ENCODE measurements around the gene KRTAP10-4.
"Not testable (repeated sequence)": the region's sequence is repeated elsewhere in the genome, so short reads cannot be mapped to it uniquely, and the experiment has no call there.

KRTAP10-4 gene

DNA sequence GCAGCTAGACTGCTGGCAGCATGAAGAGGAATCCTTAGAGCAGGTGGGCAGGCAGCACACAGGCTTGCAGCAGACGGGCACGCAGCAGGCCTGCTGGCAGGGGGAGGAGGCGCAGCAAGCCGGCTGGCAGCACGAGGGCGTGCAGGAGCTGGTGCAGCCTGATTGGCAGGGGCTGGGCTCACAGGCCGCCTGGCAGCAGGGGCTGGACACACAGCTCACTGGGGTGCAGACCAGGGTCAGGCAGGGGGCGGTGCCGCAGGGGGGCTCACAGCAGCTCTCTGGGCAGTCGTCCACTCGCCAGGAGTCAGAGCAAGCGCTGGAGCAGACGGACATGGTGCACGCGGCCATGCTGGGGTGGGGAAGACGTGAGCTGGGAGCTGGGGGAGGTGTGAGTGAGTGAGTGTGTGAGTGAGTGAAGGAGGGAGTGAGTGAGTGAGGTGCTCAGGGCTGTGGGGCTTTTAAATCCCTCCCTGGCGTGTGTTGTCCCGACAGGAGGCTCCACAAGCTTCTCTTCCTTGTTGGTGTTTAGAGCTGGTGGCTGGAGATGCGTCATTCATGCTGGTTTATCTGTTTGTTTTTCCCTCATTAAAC lies 6.8 kb downstream of the KRTAP10-4 start, which contains the start of gene KRTAP10-5:
TSS of gene KRTAP10-5 (minus strand) at position 374 of the 591 bp plus-strand sequence. CDS start at position 348, 26 bp downstream.
- not testable (repeated sequence) for DNase-seq

DNA sequence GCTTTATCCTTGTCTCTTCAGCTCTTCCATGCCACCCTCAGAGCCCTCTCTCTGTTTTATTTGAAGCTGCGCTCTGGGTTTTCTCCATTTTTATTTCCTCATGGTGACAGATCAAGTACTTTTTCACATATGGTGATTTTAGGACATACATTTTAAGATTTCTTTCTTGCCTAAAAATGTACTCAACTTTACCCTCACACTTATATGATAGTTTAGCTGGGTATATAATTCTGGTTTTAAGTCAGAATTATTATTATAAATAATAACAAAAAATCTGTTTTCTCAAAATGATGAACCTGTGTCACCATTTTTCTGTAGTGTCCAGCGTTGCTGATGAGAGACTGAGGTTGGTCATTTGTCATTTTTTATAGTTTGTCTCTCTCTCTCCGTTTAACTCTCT lies 7.6 kb downstream of the KRTAP10-4 start:
- DNase-seq, result no peak

DNA sequence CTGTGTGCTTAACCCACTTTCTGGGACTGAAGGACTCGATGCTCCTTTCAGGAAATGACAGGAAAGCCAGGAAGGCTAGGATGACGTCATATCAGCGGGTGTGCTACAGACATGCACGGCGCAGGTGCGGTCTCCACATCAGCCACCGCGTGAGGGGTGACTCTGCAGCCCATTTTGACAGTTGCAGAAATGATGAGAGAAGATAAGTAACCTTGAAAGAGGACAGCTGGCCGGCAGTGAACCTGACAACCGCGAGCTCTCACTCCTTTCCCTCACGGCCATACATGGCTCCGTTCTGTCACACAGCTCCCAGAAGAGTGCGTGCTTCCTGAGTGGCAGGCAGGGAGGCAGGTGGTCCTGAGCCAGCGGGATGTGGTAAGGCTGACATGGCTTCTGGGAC lies 8.5 kb downstream of the KRTAP10-4 start:
- no peak for DNase-seq

DNA sequence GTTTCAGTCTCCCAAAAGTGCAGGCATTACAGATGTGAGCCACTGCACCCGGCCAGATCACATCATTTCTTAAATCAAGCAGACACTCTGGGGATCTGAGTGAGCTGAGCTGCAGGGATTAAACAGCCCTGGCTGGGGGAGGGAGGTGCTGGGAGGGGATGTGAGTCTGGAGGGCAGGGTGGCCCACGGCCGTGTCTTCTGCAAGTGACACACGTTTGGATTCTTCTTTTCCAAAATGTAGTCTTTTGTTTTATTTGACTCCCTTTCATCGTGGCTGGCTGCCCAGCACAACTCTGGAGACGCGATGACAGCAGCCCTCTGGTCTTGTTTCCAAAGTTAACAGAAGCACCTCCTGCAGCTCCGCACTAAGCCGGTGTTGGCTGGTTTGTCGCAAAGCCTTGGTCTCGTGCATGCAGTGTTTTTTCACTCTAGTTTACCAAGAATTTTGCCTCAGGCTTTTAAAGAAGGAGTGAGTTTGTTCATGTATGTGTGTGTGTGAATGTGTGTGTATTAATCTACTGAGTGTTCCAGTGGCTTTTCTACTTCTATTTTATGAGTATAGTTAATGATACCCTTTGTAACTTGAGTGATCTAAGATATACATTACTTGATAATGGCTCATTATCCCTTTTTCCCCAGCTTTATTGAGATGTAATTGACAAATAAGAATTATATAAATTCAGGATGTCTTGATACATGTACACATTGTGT lies 9.7 kb downstream of the KRTAP10-4 start:
- DNase-seq, result no peak

DNA sequence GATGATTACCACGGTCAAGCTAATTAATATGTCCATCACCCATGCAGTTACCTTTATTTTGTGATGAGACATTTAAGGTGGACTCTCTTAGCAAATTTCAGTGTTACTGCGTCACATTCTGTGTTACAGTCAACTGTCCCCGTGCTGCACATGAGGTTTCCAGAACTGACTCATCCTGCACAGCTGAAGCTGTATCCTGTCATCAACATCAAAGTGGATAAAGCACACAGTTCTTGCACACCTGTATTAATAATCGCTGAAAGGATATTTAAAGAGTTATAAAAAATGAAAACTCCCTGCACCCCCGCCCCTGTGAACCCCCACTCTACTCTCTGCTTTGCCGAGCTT lies 10.2 kb downstream of the KRTAP10-4 start:
- peak in 1 of 5 experiments; percentile 69 for DNase-seq

DNA sequence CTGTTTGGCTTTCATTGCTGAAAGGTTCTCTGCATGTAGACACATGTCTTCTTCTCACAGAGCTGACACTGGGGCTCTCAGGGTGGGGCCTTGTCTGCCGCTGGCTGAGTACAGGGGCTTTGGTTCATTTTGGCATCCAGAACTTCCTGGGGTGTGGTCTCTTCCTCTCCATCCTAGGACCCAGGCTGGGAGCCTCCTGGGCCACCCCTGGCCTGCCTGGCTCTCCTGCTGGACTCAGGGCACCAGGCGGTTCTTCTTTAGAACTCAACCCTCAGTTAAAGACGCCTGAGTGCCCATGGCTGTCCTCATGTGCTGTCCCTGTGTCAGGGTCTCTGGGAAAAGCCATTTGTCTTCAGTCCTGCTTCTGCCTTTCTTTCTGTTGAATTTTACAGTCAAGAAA lies 12.4 kb downstream of the KRTAP10-4 start:
- DNase-seq, result no peak

DNA sequence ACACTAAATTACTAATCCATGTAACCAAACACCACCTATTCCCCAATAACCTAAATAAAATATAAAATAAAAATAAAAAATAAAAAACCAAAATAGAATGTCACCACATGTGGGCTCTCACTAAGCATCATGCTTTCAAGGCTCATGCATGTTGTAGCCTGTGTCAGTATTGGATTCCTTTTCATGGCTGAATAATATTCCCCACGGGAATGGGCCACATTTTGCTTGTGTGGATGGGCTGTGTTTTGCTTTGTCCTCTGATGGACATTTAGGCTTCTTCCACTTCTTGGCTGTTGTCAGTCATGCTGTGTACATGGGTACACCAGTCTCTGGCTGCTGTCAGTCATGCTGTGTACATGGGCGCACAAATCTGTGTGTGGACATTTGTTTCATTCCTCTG lies 15.6 kb downstream of the KRTAP10-4 start:
- no peak for DNase-seq

DNA sequence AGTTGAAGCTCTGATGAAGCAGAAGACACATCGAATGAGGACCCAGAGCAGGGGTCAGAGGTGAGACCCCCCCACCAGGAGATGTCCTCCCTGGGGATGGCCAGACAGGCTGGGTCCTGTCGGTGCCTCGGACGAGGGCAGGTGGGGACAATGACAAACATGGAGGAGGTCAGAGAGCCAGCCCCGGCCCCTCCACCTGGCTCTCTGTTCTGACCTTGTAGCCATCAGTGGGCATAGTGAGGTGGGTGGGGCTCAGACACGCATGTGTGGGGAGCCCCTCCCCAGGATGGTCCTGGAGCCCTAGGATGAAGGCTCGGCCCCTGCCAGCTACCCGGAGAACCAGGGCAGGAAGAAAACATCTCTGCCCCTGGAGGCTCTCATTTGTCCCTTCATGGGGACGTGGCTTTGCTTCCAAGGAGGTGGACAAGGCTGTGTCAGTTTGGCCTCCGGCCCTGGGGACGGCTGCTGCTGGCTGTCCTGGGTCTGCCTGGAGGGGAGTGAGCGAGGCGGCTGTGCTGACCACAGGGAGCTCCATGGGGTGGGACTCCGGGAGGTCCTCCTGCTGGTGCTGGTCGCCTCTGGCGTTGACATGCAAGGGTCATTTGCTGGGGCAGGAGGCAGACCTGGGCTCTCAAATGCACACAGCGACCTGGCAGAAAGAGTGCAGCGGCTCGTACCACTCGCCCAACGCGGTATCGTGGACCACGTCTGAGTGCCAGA lies 16.2 kb downstream of the KRTAP10-4 start:
- no peak for DNase-seq

DNA sequence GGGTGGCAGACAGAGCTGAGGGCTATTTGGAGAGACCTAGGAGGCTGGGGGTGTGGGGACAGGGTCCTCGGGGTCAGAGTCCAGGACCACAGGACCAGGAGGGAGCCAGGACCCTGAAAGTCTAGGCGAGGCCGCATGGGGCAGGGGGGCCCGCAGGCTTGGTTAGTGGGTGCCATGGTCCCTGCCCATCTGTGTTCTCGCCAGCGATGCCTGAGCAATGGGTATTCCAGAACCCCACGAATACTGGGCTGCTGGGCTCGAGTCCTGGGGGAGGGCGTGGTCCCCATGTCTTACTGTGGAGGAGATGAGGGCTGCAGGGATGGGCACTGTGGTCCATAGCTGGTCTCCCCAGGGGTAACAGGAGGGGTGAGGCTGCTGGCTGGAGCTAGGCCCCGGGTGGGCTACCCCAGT lies 16.8 kb downstream of the KRTAP10-4 start:
- DNase-seq, result no peak

DNA sequence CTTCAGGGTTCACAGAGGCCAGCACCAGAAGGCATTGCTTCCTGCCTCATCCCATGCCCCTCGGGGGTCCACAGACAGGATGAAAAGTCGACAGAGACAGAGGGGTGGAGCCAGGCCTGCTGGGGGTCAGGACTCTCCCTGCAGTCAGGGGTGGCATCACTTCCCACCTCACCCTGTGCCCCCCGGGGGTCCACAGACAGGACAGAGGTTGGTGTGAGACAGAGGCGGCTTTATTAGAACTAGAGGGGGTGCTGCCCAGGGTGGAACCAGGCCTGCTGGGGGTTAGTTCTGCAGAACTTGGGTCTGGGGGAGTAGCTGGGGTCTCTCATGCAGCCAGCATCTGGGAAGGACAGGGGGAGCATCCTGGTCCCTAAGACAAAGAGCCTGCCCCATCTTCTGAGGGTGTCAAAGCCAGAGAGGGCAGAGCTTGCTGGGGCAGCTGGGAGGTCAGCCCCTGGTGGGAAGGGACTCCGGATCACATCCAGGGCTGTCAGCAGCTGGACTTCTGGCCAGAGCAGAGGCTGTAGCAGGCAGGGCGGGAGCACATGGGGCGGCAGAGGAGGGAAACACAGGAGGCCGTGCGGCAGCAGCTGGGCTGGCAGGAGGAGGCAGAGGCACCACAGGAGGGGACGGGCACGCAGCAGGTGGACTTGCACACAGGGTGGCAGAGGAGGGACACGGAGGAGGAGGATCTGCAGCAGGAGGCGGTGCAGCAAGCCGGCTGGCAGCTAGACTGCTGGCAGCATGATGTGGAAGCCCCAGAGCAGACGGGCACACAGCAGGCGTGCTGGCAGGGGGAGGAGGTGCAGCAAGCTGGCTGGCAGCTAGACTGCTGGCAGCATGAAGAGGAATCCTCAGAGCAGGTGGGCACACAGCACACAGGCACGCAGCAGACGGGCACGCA lies 17.6 kb downstream of the KRTAP10-4 start:
- not testable (repeated sequence) for DNase-seq

DNA sequence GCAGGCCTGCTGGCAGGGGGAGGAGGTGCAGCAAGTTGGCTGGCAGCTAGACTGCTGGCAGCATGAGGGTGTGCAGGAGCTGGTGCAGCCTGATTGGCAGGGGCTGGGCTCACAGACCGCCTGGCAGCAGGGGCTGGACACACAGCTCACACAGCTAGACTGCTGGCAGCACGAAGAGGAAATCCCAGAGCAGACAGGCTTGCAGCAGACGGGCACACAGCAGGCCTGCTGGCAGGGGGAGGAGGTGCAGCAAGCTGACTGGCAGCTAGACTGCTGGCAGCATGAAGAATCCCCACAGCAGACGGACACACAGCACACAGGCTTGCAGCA lies 18.2 kb downstream of the KRTAP10-4 start:
- DNase-seq, result not testable (repeated sequence)

DNA sequence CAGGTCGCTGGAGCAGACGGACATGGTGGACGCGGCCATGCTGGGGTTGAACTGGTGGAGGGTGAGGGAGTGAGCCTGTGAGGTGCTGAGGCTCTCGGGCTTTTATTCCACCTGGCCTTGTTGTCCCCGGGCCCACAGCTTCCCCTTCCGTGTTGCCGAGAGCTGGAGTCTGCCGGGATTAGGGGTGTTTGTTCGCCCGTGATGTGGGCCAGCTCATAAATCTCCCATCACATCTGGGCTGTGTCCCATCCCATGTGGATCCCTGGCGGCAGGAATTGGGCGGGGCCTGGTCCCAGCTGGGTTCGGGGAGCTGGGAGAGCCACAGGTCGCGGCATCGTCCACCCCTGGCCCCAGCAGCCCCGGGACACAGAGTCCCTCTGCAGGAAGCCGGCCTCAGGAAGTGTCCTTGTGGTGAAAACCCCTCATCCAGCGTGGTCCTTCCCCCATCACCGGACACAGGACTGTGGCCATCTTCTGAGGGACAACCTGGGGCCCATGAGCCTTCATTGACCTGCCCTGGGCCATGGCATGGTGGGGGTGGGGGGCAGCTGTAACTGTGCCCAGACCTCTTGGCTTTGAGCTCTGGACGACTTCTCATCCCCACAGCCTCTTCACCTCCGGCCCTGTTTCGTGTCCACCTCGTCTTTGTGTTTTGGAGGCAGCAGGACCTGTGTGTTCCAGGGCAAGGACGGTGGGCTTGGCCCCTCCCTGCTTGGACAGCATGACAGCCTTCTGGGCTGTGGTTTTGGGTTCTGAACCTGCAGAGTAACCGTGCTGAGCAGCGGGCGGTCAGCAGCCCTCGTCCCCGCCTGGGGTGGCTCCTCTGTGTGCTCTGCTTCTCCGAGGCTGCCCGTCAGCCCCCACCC lies 19.1 kb downstream of the KRTAP10-4 start, which contains the start of gene KRTAP10-6:
TSS of gene KRTAP10-6 (minus strand) at position 60 of the 866 bp plus-strand sequence. CDS start at position 39, 21 bp downstream.
- no peak for DNase-seq

DNA sequence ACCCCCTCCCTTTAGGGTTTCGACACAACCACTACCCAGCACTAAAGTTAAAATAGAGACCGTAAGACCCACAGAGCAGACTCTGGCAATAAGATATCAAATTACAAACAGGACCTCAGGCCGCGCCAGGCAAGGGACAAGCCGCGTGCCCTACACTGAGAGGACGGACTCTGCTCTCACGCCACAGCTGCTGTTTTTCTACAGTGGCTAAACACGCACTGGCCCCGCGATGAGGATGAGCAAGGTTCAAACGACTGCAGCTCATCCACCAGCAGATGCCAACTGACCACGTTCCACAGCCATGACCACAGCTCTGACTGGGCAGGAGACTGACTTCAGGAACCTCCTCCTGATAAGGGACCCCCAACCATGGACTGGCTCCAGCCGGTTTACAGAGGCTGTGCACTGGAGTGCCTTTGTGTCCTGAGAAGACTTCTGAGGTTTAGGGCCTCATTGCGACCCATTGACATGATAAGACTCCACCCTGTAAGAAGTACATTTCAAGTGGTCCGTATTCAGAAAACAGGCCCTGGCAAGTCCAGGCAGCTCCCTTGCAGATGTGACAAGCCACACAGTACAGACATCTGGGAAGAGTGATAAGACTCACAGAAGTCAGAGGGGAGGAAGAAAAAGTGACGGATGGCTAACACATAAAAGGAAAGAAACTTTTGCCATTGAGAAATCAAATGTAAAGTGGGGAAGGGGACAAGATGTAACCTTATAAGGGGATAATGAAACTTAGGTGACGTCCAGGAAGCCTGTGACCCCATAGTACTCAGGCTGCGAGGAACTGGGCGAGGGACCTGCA lies 20.3 kb downstream of the KRTAP10-4 start:
- no peak for DNase-seq

DNA sequence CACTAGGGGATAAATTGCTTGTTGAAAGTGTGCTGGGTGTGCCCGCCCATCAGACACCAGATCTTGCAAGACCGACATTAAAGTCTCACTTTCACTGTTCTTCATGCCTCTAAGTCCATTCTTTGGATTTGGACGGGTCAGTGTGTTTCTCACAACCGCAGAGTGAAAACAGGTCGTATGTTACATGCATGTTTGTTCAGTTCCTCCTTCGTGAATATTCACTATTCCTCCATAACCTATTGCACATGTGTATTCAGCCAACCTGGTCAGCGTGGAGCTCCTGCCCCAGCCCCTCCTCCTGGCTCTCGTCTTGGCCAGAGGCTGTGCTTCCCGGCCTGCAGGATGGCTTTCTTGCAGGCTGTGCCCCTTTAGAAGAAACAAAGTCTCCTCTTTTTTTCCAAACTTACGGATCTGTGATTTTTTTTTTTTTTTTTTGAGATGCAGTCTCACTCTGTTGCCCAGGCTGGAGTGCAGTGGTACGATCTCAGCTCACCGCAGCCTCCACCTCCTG lies 20.9 kb downstream of the KRTAP10-4 start:
- no peak for DNase-seq

DNA sequence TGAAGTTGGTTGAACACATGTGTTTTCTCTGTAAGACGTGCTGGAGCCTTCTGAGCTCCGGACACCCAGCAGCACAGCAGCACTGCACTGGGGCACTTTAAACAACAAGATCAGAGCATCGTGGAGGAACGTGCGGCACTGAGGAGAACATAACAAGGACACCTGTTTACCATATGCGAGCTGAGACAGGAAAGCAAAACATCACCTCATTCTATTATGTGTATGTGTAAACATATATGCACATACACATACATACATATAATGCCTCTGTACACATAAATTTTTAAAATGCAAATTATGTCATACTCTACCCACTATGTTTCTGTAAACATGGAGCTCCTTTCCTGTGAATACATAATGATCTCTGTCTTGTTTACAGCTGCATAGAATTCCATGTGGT lies 22.0 kb downstream of the KRTAP10-4 start:
- DNase-seq, result no peak

DNA sequence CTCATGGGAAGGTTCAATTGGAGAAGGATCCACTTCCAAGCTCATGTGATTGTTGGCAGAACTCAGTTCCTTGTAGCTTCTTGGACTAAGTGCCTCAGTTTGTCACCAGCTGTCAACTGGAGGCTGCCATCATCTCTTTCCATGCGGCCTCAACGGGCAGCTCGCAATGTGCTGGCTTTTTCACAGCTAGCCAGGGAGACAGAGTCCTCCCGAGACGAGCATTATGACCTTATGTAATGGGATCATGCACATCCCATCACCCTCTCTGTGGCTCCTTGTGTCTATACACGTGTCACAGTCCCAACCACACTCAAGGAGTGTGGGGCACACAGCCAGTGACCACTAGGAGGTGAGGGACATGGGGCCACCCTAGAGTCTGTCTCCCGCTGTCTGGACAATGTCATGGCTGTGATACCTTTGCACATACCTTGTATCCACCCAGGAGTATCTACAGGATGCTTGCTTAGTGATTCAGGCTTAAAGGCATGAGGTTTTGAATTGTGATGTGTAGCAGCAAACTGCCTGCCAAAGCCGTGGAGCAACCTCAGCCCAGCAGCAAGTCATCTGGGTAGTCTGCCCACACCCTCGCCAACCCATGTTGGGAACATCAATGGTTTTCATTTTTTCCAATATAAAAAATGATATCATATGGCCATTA lies 22.7 kb downstream of the KRTAP10-4 start:
- no peak for DNase-seq

DNA sequence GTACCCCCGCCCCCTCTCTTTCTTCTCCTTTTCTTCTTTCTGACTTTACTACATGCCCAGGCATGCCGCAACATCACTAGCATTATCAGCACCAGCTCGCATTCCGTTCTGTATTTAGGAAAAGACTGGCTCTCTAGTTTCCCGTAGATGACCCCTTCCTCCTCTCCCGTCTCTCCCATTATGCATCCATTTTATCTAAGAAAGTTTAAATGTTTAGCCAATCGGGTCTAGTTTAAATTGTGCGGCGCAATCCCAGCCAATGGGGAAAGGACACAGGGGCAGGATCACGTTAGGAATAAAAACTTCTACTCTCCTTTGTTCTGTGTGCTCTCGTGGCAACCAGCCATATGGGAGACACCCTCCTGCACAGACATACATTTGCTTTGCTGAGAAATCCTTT lies 24.5 kb downstream of the KRTAP10-4 start:
- DNase-seq, result no peak

DNA sequence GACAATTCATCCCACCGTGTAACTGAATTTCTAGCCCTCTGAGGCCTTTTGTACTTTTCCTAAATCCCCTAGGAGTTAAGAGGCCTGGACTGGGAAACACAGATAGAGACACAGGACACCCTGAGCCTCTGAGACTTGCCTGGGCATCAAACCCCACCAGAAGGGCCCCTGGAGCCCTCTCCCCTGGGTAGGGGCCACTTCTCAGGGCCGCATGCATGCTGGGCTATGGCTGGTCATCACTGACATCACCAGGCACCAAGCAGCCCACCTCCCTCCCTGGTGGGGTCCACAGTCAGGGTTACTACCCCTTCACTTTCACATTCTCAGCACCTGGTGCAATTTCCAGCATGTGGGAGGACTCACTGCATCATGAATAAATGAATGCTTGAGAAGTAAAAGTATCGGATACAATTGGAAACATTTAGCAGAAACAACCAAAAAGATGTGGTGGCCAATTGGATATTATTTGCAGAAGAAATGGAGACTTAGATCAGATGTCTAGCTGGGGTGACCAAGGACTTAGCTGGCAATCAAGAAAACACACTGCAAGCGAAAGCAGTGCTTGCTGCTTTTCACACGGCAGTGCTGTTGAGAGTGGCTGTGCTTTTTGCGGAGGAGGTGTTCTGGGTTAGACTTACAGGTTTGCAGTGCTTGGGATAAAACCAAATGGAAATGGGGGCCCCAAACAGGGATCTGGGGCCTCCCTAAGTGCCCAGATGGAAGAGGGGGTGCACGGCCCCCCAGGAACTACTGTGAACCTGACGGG lies 25.9 kb downstream of the KRTAP10-4 start:
- no peak for DNase-seq
